DOHH2 (cell line): ENCODE data around the gene HLA-G.

Source experiments
- EZH2phosphoT487 ChIP-seq: fragments of 200-600 bp; sonication (generic); IDR thresholded peaks from 2 replicates; pipeline ENCODE4 v1.6.1; 2017; ENCODE audit warnings: borderline replicate concordance, mild to moderate bottlenecking, antibody characterized with exemption, low read length, moderate library complexity, mixed read lengths
- TF ChIP-seq, protein P1 (sequence below): fragments of 200-600 bp; sonication (generic); IDR thresholded peaks from one replicate; pipeline ENCODE4 v1.5.1; 2014; ENCODE audit warnings: antibody characterized with exemption, mild to moderate bottlenecking, low read depth, low read length; ENCODE audit not compliant: poor library complexity, severe bottlenecking

DNA sequence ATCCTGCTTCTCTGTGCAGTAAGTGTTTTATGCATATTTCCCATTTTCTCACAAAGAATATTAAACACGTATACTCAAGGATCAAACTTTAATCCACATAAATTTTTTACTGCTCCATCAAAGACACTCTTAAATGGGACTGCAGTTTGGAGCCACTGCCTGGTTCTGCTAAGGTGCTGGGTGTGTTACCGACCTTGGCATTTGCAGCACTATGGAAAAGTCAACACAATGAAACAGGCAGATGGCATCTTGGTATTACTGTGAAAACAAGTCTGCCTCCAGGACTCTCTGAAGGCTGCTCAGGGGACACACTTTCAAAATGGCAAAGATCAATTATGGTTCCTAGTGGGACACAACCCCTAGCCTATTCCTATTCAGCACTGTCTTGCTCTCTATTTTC lies 17.3 kb upstream of the HLA-G start:
- TF ChIP-seq, protein P1, sequence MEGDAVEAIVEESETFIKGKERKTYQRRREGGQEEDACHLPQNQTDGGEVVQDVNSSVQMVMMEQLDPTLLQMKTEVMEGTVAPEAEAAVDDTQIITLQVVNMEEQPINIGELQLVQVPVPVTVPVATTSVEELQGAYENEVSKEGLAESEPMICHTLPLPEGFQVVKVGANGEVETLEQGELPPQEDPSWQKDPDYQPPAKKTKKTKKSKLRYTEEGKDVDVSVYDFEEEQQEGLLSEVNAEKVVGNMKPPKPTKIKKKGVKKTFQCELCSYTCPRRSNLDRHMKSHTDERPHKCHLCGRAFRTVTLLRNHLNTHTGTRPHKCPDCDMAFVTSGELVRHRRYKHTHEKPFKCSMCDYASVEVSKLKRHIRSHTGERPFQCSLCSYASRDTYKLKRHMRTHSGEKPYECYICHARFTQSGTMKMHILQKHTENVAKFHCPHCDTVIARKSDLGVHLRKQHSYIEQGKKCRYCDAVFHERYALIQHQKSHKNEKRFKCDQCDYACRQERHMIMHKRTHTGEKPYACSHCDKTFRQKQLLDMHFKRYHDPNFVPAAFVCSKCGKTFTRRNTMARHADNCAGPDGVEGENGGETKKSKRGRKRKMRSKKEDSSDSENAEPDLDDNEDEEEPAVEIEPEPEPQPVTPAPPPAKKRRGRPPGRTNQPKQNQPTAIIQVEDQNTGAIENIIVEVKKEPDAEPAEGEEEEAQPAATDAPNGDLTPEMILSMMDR, result no peak
- no peak for TF ChIP-seq EZH2phosphoT487
